Loucy (cell line): Measurements from ENCODE around the gene IPO9.

Experiments used
- CTCF ChIP-seq: fragments of 200-600 bp; sonication (generic); conservative IDR thresholded peaks from 2 replicates; pipeline ENCODE4 v1.5.1; 2014; ENCODE audit warnings: mild to moderate bottlenecking, antibody characterized with exemption, low read length
- EZH2phosphoT487 ChIP-seq: fragments of 200-600 bp; IDR thresholded peaks from 2 replicates; pipeline ENCODE4 v1.6.1; 2018; ENCODE audit warnings: antibody characterized with exemption, mild to moderate bottlenecking, moderate library complexity, borderline replicate concordance

DNA sequence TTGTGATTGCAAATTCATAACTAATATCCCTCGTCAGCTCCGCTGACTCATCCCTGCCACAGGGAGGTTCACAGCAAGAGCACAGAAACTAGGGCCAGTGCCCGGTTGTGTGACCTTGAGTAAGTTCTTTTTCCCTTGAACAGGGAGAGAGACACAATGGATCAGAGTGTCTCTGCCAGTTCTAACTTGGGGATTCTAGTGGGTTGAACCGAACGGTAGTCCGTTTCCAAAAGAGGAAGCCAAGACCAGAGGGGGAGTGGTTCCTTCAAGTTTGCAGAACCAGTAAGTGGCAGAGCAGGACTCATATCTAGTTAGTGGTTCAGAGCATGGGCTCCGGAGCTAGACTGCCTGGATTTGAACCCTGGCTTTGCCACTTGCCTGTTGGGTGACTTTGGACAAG lies 54.8 kb downstream of the IPO9 start:
- TF ChIP-seq CTCF (no peak), EZH2phosphoT487 (no peak)
